ENCODE data around the gene TXNRD2.

- TF ChIP-seq CTCF (IDR thresholded peaks at IDR 0.05) (no peak), POLR2A (IDR thresholded peaks at IDR 0.05) (peak in 1 of 2 donors; percentile 64)
Measured at GRCh38 chr22:19941365-19942082, at the start of gene TXNRD2, which contains the start of gene COMT.

Measured in thyroid gland (tissue), 4 donors.